ENCODE results near the gene SERPINE1.

- TF ChIP-seq, protein P1, sequence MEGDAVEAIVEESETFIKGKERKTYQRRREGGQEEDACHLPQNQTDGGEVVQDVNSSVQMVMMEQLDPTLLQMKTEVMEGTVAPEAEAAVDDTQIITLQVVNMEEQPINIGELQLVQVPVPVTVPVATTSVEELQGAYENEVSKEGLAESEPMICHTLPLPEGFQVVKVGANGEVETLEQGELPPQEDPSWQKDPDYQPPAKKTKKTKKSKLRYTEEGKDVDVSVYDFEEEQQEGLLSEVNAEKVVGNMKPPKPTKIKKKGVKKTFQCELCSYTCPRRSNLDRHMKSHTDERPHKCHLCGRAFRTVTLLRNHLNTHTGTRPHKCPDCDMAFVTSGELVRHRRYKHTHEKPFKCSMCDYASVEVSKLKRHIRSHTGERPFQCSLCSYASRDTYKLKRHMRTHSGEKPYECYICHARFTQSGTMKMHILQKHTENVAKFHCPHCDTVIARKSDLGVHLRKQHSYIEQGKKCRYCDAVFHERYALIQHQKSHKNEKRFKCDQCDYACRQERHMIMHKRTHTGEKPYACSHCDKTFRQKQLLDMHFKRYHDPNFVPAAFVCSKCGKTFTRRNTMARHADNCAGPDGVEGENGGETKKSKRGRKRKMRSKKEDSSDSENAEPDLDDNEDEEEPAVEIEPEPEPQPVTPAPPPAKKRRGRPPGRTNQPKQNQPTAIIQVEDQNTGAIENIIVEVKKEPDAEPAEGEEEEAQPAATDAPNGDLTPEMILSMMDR (tag by site-specific recombination; IDR thresholded peaks at IDR 0.05) = peak; percentile 38; the same call in 1 of the 2 replicates
- TF ChIP-seq, protein P2, sequence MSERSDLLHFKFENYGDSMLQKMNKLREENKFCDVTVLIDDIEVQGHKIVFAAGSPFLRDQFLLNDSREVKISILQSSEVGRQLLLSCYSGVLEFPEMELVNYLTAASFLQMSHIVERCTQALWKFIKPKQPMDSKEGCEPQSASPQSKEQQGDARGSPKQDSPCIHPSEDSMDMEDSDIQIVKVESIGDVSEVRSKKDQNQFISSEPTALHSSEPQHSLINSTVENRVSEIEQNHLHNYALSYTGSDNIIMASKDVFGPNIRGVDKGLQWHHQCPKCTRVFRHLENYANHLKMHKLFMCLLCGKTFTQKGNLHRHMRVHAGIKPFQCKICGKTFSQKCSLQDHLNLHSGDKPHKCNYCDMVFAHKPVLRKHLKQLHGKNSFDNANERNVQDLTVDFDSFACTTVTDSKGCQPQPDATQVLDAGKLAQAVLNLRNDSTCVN (tag by site-specific recombination; optimal IDR thresholded peaks at IDR 0.05) = no peak
- TF ChIP-seq ZNF146 (tag by site-specific recombination; IDR thresholded peaks at IDR 0.05) (no peak), ZNF398 (tag by site-specific recombination; IDR thresholded peaks at IDR 0.05) (no peak), ZNF629 (tag by site-specific recombination; IDR thresholded peaks at IDR 0.05) (no peak), REPIN1 (tag by site-specific recombination; IDR thresholded peaks at IDR 0.05; ENCODE audit: low read depth) (no peak), ZNF335 (tag by site-specific recombination; conservative IDR thresholded peaks at IDR 0.05) (no peak), ZNF707 (tag by site-specific recombination; IDR thresholded peaks at IDR 0.05) (no peak), ZNF639 (tag by site-specific recombination; IDR thresholded peaks at IDR 0.05) (no peak), ZNF214 (tag by site-specific recombination; IDR thresholded peaks at IDR 0.05; ENCODE audit: borderline replicate concordance) (no peak), ZNF169 (tag by site-specific recombination; IDR thresholded peaks at IDR 0.05) (no peak), ZNF202 (tag by site-specific recombination; IDR thresholded peaks at IDR 0.05; ENCODE audit: borderline replicate concordance) (no peak)
- TF ChIP-seq, protein P3, sequence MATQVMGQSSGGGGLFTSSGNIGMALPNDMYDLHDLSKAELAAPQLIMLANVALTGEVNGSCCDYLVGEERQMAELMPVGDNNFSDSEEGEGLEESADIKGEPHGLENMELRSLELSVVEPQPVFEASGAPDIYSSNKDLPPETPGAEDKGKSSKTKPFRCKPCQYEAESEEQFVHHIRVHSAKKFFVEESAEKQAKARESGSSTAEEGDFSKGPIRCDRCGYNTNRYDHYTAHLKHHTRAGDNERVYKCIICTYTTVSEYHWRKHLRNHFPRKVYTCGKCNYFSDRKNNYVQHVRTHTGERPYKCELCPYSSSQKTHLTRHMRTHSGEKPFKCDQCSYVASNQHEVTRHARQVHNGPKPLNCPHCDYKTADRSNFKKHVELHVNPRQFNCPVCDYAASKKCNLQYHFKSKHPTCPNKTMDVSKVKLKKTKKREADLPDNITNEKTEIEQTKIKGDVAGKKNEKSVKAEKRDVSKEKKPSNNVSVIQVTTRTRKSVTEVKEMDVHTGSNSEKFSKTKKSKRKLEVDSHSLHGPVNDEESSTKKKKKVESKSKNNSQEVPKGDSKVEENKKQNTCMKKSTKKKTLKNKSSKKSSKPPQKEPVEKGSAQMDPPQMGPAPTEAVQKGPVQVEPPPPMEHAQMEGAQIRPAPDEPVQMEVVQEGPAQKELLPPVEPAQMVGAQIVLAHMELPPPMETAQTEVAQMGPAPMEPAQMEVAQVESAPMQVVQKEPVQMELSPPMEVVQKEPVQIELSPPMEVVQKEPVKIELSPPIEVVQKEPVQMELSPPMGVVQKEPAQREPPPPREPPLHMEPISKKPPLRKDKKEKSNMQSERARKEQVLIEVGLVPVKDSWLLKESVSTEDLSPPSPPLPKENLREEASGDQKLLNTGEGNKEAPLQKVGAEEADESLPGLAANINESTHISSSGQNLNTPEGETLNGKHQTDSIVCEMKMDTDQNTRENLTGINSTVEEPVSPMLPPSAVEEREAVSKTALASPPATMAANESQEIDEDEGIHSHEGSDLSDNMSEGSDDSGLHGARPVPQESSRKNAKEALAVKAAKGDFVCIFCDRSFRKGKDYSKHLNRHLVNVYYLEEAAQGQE (tag by site-specific recombination; IDR thresholded peaks at IDR 0.05) = no peak
- TF ChIP-seq, protein P4, sequence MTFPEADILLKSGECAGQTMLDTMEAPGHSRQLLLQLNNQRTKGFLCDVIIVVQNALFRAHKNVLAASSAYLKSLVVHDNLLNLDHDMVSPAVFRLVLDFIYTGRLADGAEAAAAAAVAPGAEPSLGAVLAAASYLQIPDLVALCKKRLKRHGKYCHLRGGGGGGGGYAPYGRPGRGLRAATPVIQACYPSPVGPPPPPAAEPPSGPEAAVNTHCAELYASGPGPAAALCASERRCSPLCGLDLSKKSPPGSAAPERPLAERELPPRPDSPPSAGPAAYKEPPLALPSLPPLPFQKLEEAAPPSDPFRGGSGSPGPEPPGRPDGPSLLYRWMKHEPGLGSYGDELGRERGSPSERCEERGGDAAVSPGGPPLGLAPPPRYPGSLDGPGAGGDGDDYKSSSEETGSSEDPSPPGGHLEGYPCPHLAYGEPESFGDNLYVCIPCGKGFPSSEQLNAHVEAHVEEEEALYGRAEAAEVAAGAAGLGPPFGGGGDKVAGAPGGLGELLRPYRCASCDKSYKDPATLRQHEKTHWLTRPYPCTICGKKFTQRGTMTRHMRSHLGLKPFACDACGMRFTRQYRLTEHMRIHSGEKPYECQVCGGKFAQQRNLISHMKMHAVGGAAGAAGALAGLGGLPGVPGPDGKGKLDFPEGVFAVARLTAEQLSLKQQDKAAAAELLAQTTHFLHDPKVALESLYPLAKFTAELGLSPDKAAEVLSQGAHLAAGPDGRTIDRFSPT (tag by site-specific recombination; IDR thresholded peaks at IDR 0.05) = no peak
These were observed 44.5 kb downstream of the SERPINE1 start for GRCh38 chr7:101171442-101171837.

All from HEK293 (cell line).